Endodermal cell (in vitro differentiated cells): ENCODE measurements around the gene GPC3. TPM values are rescaled to one million over a fixed set of nuclear protein-coding genes. Genes with fewer than 3 reads are reported as not detected.

ENCODE experiments used
- DNase-seq: peaks from one replicate; pipeline ENCODE4 v3.0.0-alpha.2; 2017
- H3K27ac ChIP-seq: 2 replicates; pipeline ENCODE4 v1.5.1; 2013; ENCODE audit warnings: mild to moderate bottlenecking, low read depth, low read length, moderate library complexity
- H3K27me3 ChIP-seq: 2 replicates; pipeline ENCODE4 v1.6.1; 2013; ENCODE audit warnings: mild to moderate bottlenecking, low read length, moderate library complexity; ENCODE audit not compliant: insufficient read depth, control insufficient read depth, poor library complexity, severe bottlenecking
- H3K36me3 ChIP-seq: 2 replicates; pipeline ENCODE4 v1.7.0; 2013; ENCODE audit warnings: mild to moderate bottlenecking, low read length, moderate library complexity; ENCODE audit not compliant: control insufficient read depth, insufficient read depth
- H3K4me1 ChIP-seq: one replicate; pipeline ENCODE4 v1.7.0; 2013; ENCODE audit warnings: low read length; ENCODE audit not compliant: control insufficient read depth, insufficient read depth
- H3K4me3 ChIP-seq: 2 replicates; pipeline ENCODE4 v1.5.1; 2013; ENCODE audit warnings: mild to moderate bottlenecking, low read length, moderate library complexity
- H3K9ac ChIP-seq: 2 replicates; pipeline ENCODE4 v1.6.1; 2013; ENCODE audit warnings: mild to moderate bottlenecking, low read length, moderate library complexity; ENCODE audit not compliant: poor library complexity, severe bottlenecking; ENCODE audit errors: extremely low read depth
- H3K9me3 ChIP-seq: 2 replicates; pipeline ENCODE4 v1.6.1; 2013; ENCODE audit warnings: mild to moderate bottlenecking, low read length, moderate library complexity; ENCODE audit not compliant: control insufficient read depth
- H3K27ac Mint-ChIP-seq: 2 replicates; pipeline ENCODE4 v1.8.0; 2020; ENCODE audit warnings: mixed read lengths
- H3K27me3 Mint-ChIP-seq: 2 replicates; pipeline ENCODE4 v1.8.0; 2021; ENCODE audit warnings: mild to moderate bottlenecking, mixed read lengths; ENCODE audit not compliant: insufficient read depth
- H3K36me3 Mint-ChIP-seq: 2 replicates; pipeline ENCODE4 v1.8.0; 2020; ENCODE audit warnings: low read depth, mixed read lengths
- H3K4me1 Mint-ChIP-seq: 2 replicates; pipeline ENCODE4 v1.8.0; 2020; ENCODE audit warnings: mixed read lengths
- H3K4me3 Mint-ChIP-seq: 2 replicates; pipeline ENCODE4 v1.8.0; 2020; ENCODE audit warnings: mild to moderate bottlenecking, moderate library complexity, mixed read lengths
- H3K9me3 Mint-ChIP-seq: 2 replicates; pipeline ENCODE4 v1.8.0; 2020; ENCODE audit warnings: mild to moderate bottlenecking, mixed read lengths
- CTCF ChIP-seq: fragments of 200-600 bp; sonication (generic); conservative IDR thresholded peaks from 2 replicates; pipeline ENCODE4 v1.5.0; 2021; ENCODE audit warnings: antibody characterized with exemption, mild to moderate bottlenecking
- WGBS, 2 experiments: methylation state at CpG; one replicate each; pipeline versions ENCODE4 v1.1.5 to v1.1.7; 2013; ENCODE audit warnings: missing lambda C conversion rate in 2 of 2, mixed read lengths in 1 of 2; ENCODE audit not compliant: insufficient coverage in 1 of 2, insufficient read length in 1 of 2; 5-methylcytosine and 5-hydroxymethylcytosine counted together
- total RNA-seq, 2 donors: library from RNA; stranded (reverse); fragmentation: NEBNext Ultra II Directional in 1 of 2; extraction: Animal tissue kit (Norgen Biotek cat#: 25700) in 1 of 2; gene quantifications; 2 replicates in 1 of 2; 3 replicates in 1 of 2; pipeline ENCODE4 v1.2.1, GENCODE V29; 2021

The GPC3 gene
- total RNA-seq, 2 donors from 2014 or later = 39.5 to 125 TPM

- Histone ChIP-seq H3K27ac (no peak overlapping the region), H3K9me3 (peaks cover 5% of the 10 kb centered on the region), H3K36me3 (no peaks in the 10 kb centered on the region), H3K9ac (no peak overlapping the region), H3K4me3 (no peak overlapping the region), H3K4me1 (no peaks in the 10 kb centered on the region), H3K27me3 (no peaks in the 10 kb centered on the region)
- Mint-ChIP-seq H3K4me1 (peaks cover 46% of the 10 kb centered on the region), H3K27me3 (peaks cover 4% of the 10 kb centered on the region), H3K36me3 (peaks cover 27% of the 10 kb centered on the region), H3K9me3 (peaks cover 12% of the 10 kb centered on the region), H3K27ac (no peak overlapping the region), H3K4me3 (no peak overlapping the region)
- DNase-seq = no peak
- WGBS, 2 experiments = 89% methylated on average over 1 of the region's 1 CpG; no CpG with 5 or more reads in 1 of the 2 experiments
- no peak for TF ChIP-seq CTCF
Observed at GRCh38 chrX:133928365-133928764, 57.0 kb downstream of the GPC3 start.

- Mint-ChIP-seq H3K36me3 (peaks cover 27% of the 10 kb centered on the region), H3K27me3 (peaks cover 4% of the 10 kb centered on the region), H3K27ac (no peak overlapping the region), H3K4me1 (peaks cover 47% of the 10 kb centered on the region), H3K9me3 (peaks cover 12% of the 10 kb centered on the region), H3K4me3 (no peak overlapping the region)
- no peak for DNase-seq
- Histone ChIP-seq H3K4me3 (no peak overlapping the region), H3K9me3 (peaks cover 5% of the 10 kb centered on the region), H3K36me3 (no peaks in the 10 kb centered on the region), H3K27me3 (no peaks in the 10 kb centered on the region), H3K9ac (no peak overlapping the region), H3K4me1 (no peaks in the 10 kb centered on the region), H3K27ac (no peak overlapping the region)
- peak; percentile 54 for TF ChIP-seq CTCF
- WGBS, 2 experiments = 40 to 66% methylated on average over 1 to 4 of the region's 4 CpGs
Observed at GRCh38 chrX:133926809-133927208, 58.6 kb downstream of the GPC3 start.

GRCh38 chrX:133926099-133926498, 59.3 kb downstream of the GPC3 start:
- Mint-ChIP-seq H3K27me3 (peaks cover 4% of the 10 kb centered on the region), H3K9me3 (peaks cover 12% of the 10 kb centered on the region), H3K36me3 (peaks cover 25% of the 10 kb centered on the region), H3K4me1 (peaks cover 52% of the 10 kb centered on the region), H3K4me3 (no peak overlapping the region), H3K27ac (peak overlapping the region; percentile 42)
- TF ChIP-seq CTCF = no peak
- Histone ChIP-seq H3K9me3 (peaks cover 5% of the 10 kb centered on the region), H3K27me3 (no peaks in the 10 kb centered on the region), H3K4me1 (no peaks in the 10 kb centered on the region), H3K36me3 (no peaks in the 10 kb centered on the region), H3K9ac (no peak overlapping the region), H3K4me3 (no peak overlapping the region), H3K27ac (peak overlapping the region; percentile 32)
- no CpG with 5 or more reads among the region's 1 CpG for WGBS, 2 experiments
- no peak for DNase-seq
